Measurements from ENCODE around the gene MGST2.

- TF ChIP-seq, protein P1, sequence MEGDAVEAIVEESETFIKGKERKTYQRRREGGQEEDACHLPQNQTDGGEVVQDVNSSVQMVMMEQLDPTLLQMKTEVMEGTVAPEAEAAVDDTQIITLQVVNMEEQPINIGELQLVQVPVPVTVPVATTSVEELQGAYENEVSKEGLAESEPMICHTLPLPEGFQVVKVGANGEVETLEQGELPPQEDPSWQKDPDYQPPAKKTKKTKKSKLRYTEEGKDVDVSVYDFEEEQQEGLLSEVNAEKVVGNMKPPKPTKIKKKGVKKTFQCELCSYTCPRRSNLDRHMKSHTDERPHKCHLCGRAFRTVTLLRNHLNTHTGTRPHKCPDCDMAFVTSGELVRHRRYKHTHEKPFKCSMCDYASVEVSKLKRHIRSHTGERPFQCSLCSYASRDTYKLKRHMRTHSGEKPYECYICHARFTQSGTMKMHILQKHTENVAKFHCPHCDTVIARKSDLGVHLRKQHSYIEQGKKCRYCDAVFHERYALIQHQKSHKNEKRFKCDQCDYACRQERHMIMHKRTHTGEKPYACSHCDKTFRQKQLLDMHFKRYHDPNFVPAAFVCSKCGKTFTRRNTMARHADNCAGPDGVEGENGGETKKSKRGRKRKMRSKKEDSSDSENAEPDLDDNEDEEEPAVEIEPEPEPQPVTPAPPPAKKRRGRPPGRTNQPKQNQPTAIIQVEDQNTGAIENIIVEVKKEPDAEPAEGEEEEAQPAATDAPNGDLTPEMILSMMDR (IDR thresholded peaks at IDR 0.05): no peak
- TF ChIP-seq POLR2AphosphoS5 (IDR thresholded peaks at IDR 0.05): no peak
Measured at GRCh38 chr4:139685180-139685579, 19.6 kb downstream of the MGST2 start.

Measured in prostate gland (tissue), 2 donors.